ENCODE results near the gene EIF6.

Gene EIF6

GRCh38 chr20:35286899-35287508, 2.4 kb upstream of the EIF6 start:
- Mint-ChIP-seq H3K9me3 (no peaks in the 10 kb centered on the region), H3K4me3 (no peak overlapping the region), H3K27ac (no peak overlapping the region), H3K36me3 (ENCODE audit: insufficient read depth) (peaks cover 9% of the 10 kb centered on the region), H3K4me1 (ENCODE audit: low read depth in 2 of 2) (peaks cover 15 to 18% of the 10 kb centered on the region in 2 donors), H3K27me3 (peaks cover 0 to 8% of the 10 kb centered on the region in 2 donors)
- DNase-seq: no peak
- ATAC-seq (replicated peaks): no peak

DNA sequence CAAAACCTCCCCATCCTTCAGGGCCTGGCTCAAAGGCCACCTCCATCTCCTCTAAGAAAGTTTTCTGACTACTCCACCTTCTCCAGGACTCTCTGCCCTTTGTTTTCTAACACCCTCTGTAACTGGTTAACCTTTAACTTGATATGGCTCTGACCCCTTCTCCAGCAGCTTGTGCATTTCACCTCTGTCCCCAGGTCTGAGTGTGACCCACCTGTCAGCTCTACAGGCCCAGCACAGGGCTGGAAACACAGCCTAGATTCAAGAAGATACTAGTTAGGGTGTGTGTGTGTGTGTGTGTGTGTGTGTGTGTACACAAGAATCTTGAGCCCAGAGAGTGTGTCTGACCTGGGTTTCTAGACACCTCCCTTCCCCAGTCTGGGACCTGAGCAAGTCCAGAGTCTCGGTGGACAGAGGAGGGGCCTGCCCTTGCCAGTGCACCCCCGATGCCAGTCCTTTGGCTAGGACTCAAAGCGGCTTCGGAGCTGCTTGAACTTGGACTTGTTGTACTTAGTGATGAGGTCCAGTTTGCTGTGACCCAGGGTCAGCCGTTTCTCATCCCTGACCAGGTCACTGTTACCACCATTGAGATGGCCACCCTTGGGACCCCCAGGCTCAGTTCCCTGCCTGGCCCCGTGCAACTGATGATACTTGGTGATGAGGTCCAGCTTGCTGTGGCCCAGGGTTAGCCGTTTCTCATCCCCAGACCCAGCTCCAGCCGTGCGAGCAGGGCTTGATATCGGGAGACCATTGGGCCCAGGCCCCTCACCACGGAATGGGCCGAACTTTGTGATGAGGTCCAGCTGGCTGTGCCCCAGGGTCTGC, 1.7 kb upstream of the EIF6 start:
- ATAC-seq (replicated peaks): no peak
- Mint-ChIP-seq H3K27ac (peak overlapping the region; percentile 88 to 92), H3K27me3 (peaks cover 0 to 8% of the 10 kb centered on the region in 2 donors), H3K36me3 (ENCODE audit: insufficient read depth) (peaks cover 10% of the 10 kb centered on the region), H3K4me1 (ENCODE audit: low read depth in 2 of 2) (peaks cover 15 to 18% of the 10 kb centered on the region in 2 donors), H3K9me3 (no peaks in the 10 kb centered on the region), H3K4me3 (peak overlapping the region; percentile 82 to 89)
- no peak for DNase-seq

GRCh38 chr20:35285806-35286076, 1.2 kb upstream of the EIF6 start:
- Mint-ChIP-seq H3K27me3 (peaks cover 0 to 8% of the 10 kb centered on the region in 2 donors), H3K4me1 (ENCODE audit: low read depth in 2 of 2) (peaks cover 15 to 18% of the 10 kb centered on the region in 2 donors), H3K9me3 (no peaks in the 10 kb centered on the region), H3K36me3 (ENCODE audit: insufficient read depth) (peaks cover 13% of the 10 kb centered on the region), H3K27ac (peak overlapping the region; percentile 88 to 92), H3K4me3 (peak overlapping the region; percentile 82 to 89)
- ATAC-seq (replicated peaks) (no peak), DNase-seq (no peak)

DNA sequence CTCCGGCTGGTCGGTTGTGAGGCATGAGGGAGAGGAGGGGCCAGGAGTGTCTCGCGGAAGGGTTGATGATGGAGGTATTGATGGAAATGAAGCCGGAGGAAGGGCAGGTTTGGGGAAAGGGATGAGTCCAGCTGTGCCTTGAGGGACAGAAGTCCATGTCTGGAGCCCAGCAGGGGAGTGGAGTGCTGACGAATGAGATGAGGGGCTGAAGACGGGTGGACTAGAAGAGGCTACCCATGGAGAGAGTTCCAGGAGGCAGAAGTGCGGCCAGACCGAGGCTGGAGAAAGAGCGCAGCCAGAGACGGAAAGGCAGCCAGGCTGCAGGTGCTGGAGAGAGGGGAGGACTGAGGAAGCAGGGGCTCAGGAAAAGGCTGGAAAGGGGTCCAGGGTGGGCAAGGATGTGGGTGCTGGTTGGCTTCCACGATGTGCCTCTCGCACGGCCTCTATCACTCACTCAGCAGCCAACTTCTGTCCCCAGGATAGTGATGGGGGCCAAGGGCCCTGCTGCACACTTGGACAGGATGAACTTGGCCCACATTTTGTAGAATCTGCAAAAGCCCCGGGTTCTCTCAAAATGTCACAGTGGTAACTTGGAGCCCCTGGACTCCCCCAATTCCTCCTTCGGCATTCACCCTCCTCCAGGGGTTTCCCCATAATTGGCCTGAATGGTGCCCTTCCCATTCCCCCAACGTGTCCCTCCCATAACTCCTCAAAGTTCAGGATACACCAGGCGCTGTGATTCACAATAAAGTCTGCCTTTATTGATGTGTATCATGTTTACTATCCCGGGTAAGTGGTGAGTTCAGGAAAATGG, 627 bp upstream of the EIF6 start:
- H3K4me1 Mint-ChIP-seq (ENCODE audit: low read depth in 2 of 2): peaks cover 15 to 18% of the 10 kb centered on the region in 2 donors
- ATAC-seq (replicated peaks) (no peak), DNase-seq (no peak)
- peak overlapping the region; percentile 88 to 92 for H3K27ac Mint-ChIP-seq
- peaks cover 17% of the 10 kb centered on the region for H3K36me3 Mint-ChIP-seq (ENCODE audit: insufficient read depth)
- peaks cover 0 to 4% of the 10 kb centered on the region in 2 donors for H3K27me3 Mint-ChIP-seq
- no peaks in the 10 kb centered on the region for H3K9me3 Mint-ChIP-seq
- H3K4me3 Mint-ChIP-seq: peak overlapping the region; percentile 82 to 89

- peaks cover 31% of the 10 kb centered on the region for H3K36me3 Mint-ChIP-seq (ENCODE audit: insufficient read depth)
- H3K4me3 Mint-ChIP-seq: peak overlapping the region; percentile 82 to 89
- peaks cover 17 to 18% of the 10 kb centered on the region in 2 donors for H3K4me1 Mint-ChIP-seq (ENCODE audit: low read depth in 2 of 2)
- ATAC-seq (replicated peaks): no peak
- no peaks in the 10 kb centered on the region for H3K9me3 Mint-ChIP-seq
- H3K27me3 Mint-ChIP-seq: no peaks in the 10 kb centered on the region
- H3K27ac Mint-ChIP-seq: peak overlapping the region; percentile 88 to 92
- DNase-seq: no peak
Measured at GRCh38 chr20:35283441-35284266, 918 bp downstream of the EIF6 start.

- no peak for DNase-seq
- no peak overlapping the region for H3K4me3 Mint-ChIP-seq
- no peak overlapping the region for H3K27ac Mint-ChIP-seq
- no peak for ATAC-seq (replicated peaks)
- H3K36me3 Mint-ChIP-seq (ENCODE audit: insufficient read depth): peaks cover 49% of the 10 kb centered on the region
- no peaks in the 10 kb centered on the region for H3K27me3 Mint-ChIP-seq
- no peaks in the 10 kb centered on the region for H3K9me3 Mint-ChIP-seq
- peaks cover 26 to 28% of the 10 kb centered on the region in 2 donors for H3K4me1 Mint-ChIP-seq (ENCODE audit: low read depth in 2 of 2)
Measured at GRCh38 chr20:35281506-35282101, 3.0 kb downstream of the EIF6 start.

- Mint-ChIP-seq H3K4me3 (no peak overlapping the region), H3K36me3 (ENCODE audit: insufficient read depth) (peaks cover 51% of the 10 kb centered on the region), H3K27ac (peak overlapping the region; percentile 79 to 95), H3K9me3 (no peaks in the 10 kb centered on the region), H3K4me1 (ENCODE audit: low read depth in 2 of 2) (peaks cover 34 to 35% of the 10 kb centered on the region in 2 donors), H3K27me3 (no peaks in the 10 kb centered on the region)
- DNase-seq (no peak), ATAC-seq (replicated peaks) (no peak)
Measured at GRCh38 chr20:35280523-35280922, 4.0 kb downstream of the EIF6 start.

DNA sequence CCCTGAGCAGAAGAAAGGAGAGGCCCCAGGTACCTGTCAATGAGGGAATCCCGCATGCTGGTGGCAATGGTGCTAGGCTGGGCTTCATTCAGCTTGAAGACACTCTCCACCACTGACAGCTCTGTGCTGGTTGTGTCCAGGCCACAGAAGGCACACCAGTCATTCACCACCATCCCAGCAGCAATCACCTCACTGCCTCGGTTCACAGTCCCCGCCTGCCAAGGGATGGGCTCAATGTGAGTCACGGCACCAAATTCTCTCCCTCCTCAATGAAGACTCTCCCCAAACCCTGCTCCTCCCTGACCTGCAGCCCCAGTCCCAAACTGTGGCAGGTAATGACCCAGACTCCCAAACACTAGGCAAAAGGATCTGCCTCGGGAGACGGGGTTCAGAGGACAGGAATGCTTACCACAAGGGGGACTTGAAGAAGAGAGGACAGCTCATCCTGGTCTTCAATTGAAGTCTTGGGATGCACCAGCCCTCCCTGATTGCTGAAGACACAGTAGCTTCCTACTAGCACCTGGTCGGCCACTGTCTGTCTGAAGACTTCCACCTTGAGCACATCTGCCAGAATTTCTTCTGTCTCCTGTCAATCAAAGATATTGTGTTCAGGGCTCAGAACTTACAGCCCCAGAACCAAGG, 4.9 kb downstream of the EIF6 start:
- no peak for ATAC-seq (replicated peaks)
- H3K9me3 Mint-ChIP-seq: no peaks in the 10 kb centered on the region
- H3K4me1 Mint-ChIP-seq (ENCODE audit: low read depth in 2 of 2): peaks cover 29 to 31% of the 10 kb centered on the region in 2 donors
- DNase-seq: no peak
- H3K36me3 Mint-ChIP-seq (ENCODE audit: insufficient read depth): peaks cover 51% of the 10 kb centered on the region
- H3K27me3 Mint-ChIP-seq: no peaks in the 10 kb centered on the region
- H3K27ac Mint-ChIP-seq: peak overlapping the region; percentile 79 to 95
- H3K4me3 Mint-ChIP-seq: no peak overlapping the region

- Mint-ChIP-seq H3K9me3 (no peaks in the 10 kb centered on the region), H3K36me3 (ENCODE audit: insufficient read depth) (peaks cover 53% of the 10 kb centered on the region), H3K4me1 (ENCODE audit: low read depth in 2 of 2) (peaks cover 28 to 30% of the 10 kb centered on the region in 2 donors), H3K27me3 (no peaks in the 10 kb centered on the region), H3K27ac (peak overlapping the region; percentile 79 to 95), H3K4me3 (peak overlapping the region in 1 of 2 donors; percentile 17)
- DNase-seq (no peak), ATAC-seq (replicated peaks) (no peak)
Measured at GRCh38 chr20:35279040-35279439, 5.5 kb downstream of the EIF6 start.

DNA sequence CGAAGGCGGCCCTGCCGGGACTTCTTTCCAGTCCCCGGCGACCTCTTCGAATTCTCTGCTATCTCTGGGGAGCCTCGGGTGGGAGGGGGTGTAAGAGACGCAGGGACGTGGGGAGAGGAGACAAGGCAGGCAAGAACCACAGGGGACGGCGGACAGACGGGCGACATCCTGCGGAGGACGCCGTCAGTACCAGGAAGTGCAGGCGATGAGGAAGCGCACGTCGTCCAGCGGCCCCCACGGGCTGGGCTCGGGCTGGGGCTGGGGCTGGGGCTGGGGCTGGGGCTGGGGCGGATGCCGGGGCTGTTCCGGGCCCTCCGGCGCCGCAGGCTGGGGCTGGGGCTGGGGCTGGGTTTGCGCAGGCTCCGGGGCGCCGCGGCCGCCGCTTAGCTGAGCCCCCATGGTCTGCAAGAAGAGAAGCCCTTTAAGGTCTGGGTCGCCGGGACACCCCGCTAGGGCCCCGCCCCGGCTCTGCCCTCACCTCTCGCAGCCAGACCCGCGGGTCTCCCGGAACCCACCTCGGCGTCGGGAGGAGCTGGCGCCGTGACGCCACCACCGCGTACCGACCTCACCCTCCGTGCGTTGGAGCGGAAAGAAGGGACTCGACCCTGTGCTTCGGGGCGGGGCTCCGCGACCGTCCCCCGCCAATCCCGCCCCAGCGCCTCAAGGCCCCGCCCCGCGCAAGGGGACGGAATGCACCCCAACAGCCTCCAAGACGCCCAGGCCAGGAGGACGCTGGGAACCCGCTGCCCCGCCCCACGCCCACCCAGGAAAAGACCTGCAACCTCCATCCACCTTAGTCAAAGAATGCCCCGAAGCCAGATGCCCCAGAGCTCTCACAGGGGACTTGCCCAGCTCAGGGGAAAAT, 6.8 kb downstream of the EIF6 start, which contains the start of gene MMP24OS:
MMP24OS (minus strand) TSS at position 592 of the 865 bp plus-strand sequence; CDS start at position 399, 193 bp downstream.
- H3K4me1 Mint-ChIP-seq (ENCODE audit: low read depth in 2 of 2): peaks cover 24% of the 10 kb centered on the region in 2 donors
- H3K9me3 Mint-ChIP-seq: no peaks in the 10 kb centered on the region
- peaks cover 51% of the 10 kb centered on the region for H3K36me3 Mint-ChIP-seq (ENCODE audit: insufficient read depth)

GRCh38 chr20:35277127-35277526, 7.4 kb downstream of the EIF6 start:
- Mint-ChIP-seq H3K27ac (peak overlapping the region; percentile 95 to 100), H3K4me1 (ENCODE audit: low read depth in 2 of 2) (peaks cover 23 to 24% of the 10 kb centered on the region in 2 donors), H3K9me3 (no peaks in the 10 kb centered on the region), H3K36me3 (ENCODE audit: insufficient read depth) (peaks cover 50% of the 10 kb centered on the region), H3K4me3 (peak overlapping the region; percentile 87 to 97), H3K27me3 (no peaks in the 10 kb centered on the region)
- DNase-seq (no peak), ATAC-seq (replicated peaks) (no peak)

More for the DNA sequence above, 6.8 kb downstream of the EIF6 start, which contains the start of gene MMP24OS:
- Mint-ChIP-seq H3K4me3 (peak within 1 kb of the TSS; percentile 87 to 97), H3K27me3 (no peaks in the 10 kb centered on the region), H3K27ac (peak within 1 kb of the TSS; percentile 95 to 100)
- peak; percentile 84 for ATAC-seq (replicated peaks)
- DNase-seq: peak; percentile 82 to 85 (median 82)
